Fibroblast of villous mesenchyme (primary cell): ENCODE measurements around the gene ZNF552. TPM values are rescaled to one million over a fixed set of nuclear protein-coding genes. Genes with fewer than 3 reads are reported as not detected.
"Not testable (repeated sequence)": the region's sequence is repeated elsewhere in the genome, so short reads cannot be mapped to it uniquely, and the experiment has no call there.

ENCODE experiments used
- DNase-seq: peaks from one replicate; pipeline ENCODE4 v3.0.0-alpha.2; 2010; ENCODE audit warnings: low read depth
- H3K4me3 ChIP-seq: 2 replicates; pipeline ENCODE4 v1.5.1; 2011; ENCODE audit warnings: low read depth, mild to moderate bottlenecking, low read length
- CTCF ChIP-seq: IDR thresholded peaks from 2 replicates; pipeline ENCODE4 v1.5.1; 2012; ENCODE audit warnings: low read depth, mild to moderate bottlenecking, low read length; ENCODE audit not compliant: insufficient read depth
- total RNA-seq: library from RNA; depleted of rRNA; stranded (reverse); fragments of >200 nt; gene quantifications from 2 replicates; pipeline ENCODE4 v1.2.3, GENCODE V29; 2012

ZNF552 gene
- total RNA-seq, 1 donor: 12.1 TPM

DNA sequence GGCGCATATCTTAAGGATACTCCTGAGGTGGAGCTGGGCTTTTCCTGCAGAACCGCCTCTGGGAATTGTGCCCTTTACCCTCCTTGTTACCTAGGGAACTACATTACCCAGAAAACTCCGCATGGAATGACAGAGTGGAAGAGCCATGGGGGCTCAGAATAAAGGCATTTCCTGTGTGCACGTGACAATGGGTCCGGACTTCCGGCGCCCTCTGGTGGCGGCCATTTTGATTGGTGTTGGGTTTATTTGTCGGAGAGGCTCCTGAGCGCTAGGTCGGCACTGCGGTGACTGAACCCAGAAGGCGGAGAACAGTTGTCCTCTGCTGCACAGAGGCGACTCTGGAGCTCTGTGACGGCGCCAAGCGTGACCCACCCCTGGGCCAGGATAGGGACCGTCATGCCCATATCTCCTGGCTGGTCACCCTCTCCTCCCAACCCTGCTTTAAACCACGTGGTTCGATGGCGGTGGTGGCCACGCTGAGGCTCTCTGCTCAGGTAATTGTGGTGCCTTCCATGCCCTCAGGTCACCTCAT lies 15.4 kb upstream of the ZNF552 start, which contains the start of gene ZNF587B:
ZNF587B (plus strand) TSS at position 229 of the 532 bp plus-strand sequence; CDS start at position 459, 230 bp downstream.
- DNase-seq: peak; percentile 73
- peak; percentile 38 for TF ChIP-seq CTCF
- H3K4me3 ChIP-seq: peak within 1 kb of the TSS; percentile 65

DNA sequence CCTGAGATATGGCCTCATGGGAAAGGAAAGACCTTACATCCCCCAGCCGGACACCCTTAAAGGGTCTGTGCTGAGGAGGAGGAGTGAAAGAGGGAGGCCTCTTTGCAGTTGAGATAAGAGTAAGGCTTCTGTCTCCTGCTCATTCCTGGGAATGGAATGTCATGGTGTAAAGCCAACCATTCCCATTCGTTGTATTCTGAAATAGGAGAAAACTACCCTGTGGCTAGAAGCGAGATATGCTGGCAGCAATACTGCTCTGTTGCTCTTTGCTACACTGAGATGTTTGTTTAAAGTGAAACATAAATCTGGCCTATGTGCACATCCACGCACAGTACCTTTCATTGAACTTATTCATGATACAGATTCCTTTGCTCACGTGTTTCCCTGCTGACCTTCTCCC lies 14.6 kb upstream of the ZNF552 start:
- peak; percentile 74 for DNase-seq
- TF ChIP-seq CTCF: no peak

DNA sequence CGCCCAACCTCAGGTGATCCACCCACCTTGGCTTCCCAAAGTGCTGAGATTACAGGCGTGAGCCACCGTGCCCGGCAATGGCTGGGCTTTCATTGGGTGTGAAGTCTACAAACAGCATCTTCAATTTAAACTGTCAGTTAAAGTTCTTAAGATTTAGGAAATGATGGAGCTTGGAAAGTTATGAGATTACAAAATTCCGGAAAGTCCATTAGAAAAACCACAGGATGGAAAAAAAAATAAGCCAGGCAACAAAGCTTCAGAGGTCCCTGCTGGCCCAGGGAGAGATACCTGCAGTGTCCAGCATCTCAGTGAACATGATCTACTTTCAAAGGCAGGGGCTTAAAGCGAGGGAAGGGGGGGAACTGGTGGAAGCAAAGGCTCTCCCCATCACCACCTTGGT lies 10.8 kb upstream of the ZNF552 start:
- DNase-seq: no peak
- TF ChIP-seq CTCF: no peak

More for the DNA sequence above, 14.6 kb upstream of the ZNF552 start:
- H3K4me3 ChIP-seq: no peak overlapping the region

GRCh38 chr19:57823608-57824007 lies 8.9 kb upstream of the ZNF552 start:
- DNase-seq: not testable (repeated sequence)

More for the DNA sequence above, 10.8 kb upstream of the ZNF552 start:
- H3K4me3 ChIP-seq: no peak overlapping the region

GRCh38 chr19:57823155-57823554 lies 8.4 kb upstream of the ZNF552 start:
- H3K4me3 ChIP-seq, DNase-seq: not testable (repeated sequence)

More at GRCh38 chr19:57823608-57824007, 8.9 kb upstream of the ZNF552 start:
- not testable (repeated sequence) for H3K4me3 ChIP-seq

GRCh38 chr19:57821501-57821900 lies 6.8 kb upstream of the ZNF552 start:
- not testable (repeated sequence) for H3K4me3 ChIP-seq, DNase-seq

GRCh38 chr19:57821095-57821494 lies 6.4 kb upstream of the ZNF552 start:
- not testable (repeated sequence) for H3K4me3 ChIP-seq, DNase-seq

- no peak for TF ChIP-seq CTCF
- no peak for DNase-seq
- peak overlapping the region; percentile 80 for H3K4me3 ChIP-seq
Measured at GRCh38 chr19:57820599-57820998, 5.9 kb upstream of the ZNF552 start.

- DNase-seq: peak; percentile 95
- no peak for TF ChIP-seq CTCF
- peak overlapping the region; percentile 80 for H3K4me3 ChIP-seq
Measured at GRCh38 chr19:57819475-57820148, 4.9 kb upstream of the ZNF552 start.
